ENCODE results near the gene INAVA.

DNA sequence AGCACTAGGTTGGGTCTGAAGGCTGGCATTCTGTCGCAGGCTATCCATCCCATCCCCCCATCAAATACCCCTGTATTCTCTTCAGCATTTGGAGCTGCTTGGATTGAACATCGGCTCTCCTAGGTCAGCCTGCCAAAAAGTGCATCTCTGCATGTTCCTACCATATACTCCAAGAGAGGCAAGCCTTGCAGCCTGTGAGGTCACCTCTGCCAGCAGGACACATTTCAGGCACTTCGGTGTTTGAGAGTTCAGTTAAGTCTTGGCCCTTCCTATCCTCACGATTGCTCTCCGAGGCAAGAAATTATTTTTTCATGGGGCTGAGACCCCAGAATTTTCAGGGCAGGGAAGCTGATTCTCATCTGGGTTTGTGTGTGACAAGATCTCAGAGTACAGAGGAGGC lies 19.3 kb upstream of the INAVA start:
- TF ChIP-seq NFYA (IDR thresholded peaks at IDR 0.05; ENCODE audit: borderline replicate concordance, low read depth, low read length) (no peak), CBFB (IDR thresholded peaks at IDR 0.05; ENCODE audit: low read depth) (no peak)

Measured in GM12878 (cell line).